Activated T-cell treated with anti-CD3 and anti-CD28 coated beads, Interleukin-2, amount 50 U/mL, for 48 hours (primary cell): ENCODE data around the gene SELP.

ENCODE experiments used
- DNase-seq, 2 experiments: peaks; one replicate each; pipeline ENCODE4 v3.0.0-alpha.2; 2020

The SELP gene

GRCh38 chr1:169572187-169572586 lies 57.7 kb downstream of the SELP start:
- no peak for DNase-seq

GRCh38 chr1:169571450-169571849 lies 58.5 kb downstream of the SELP start:
- DNase-seq, result no peak

- no peak for DNase-seq
Measured at GRCh38 chr1:169570172-169570574, 59.8 kb downstream of the SELP start.

- no peak for DNase-seq
Measured at GRCh38 chr1:169568497-169568896, 61.4 kb downstream of the SELP start.

GRCh38 chr1:169565335-169566271 lies 64.3 kb downstream of the SELP start:
- no peak for DNase-seq

GRCh38 chr1:169563650-169564049 lies 66.3 kb downstream of the SELP start:
- no peak for DNase-seq

GRCh38 chr1:169563019-169563615 lies 66.8 kb downstream of the SELP start:
- DNase-seq, result no peak

GRCh38 chr1:169561692-169562091 lies 68.2 kb downstream of the SELP start:
- no peak for DNase-seq

GRCh38 chr1:169557131-169557530 lies 72.8 kb downstream of the SELP start:
- DNase-seq, result no peak

- no peak for DNase-seq
Measured at GRCh38 chr1:169550294-169550693, 79.6 kb downstream of the SELP start.

GRCh38 chr1:169548282-169548681 lies 81.6 kb downstream of the SELP start:
- DNase-seq, result no peak

- peak in 1 of 2 experiments; percentile 22 for DNase-seq
Measured at GRCh38 chr1:169546087-169546995, 83.6 kb downstream of the SELP start.

- DNase-seq, result no peak
Measured at GRCh38 chr1:169545472-169545871, 84.5 kb downstream of the SELP start.

- no peak for DNase-seq
Measured at GRCh38 chr1:169538998-169539871, 90.7 kb downstream of the SELP start.
